RWPE2 (cell line): ENCODE measurements around the gene MUC4.

Experiments
- ATAC-seq: fragments of 200-7000 bp; cut with Tn5 transposase; 3 replicates; pipeline ENCODE4 v1.9.1; 2021; ENCODE audit warnings: low read depth
- DNase-seq: peaks from one replicate; pipeline ENCODE4 v3.0.0-alpha.2; 2020; ENCODE audit warnings: low spot score
- H3K27ac ChIP-seq: fragments of 450-650 bp; 2 replicates; pipeline ENCODE4 v1.5.1; 2017; ENCODE audit warnings: mild to moderate bottlenecking; ENCODE audit not compliant: poor library complexity, severe bottlenecking
- H3K27me3 ChIP-seq: fragments of 250-450 bp; sonication (Bioruptor Pico); 2 replicates; pipeline ENCODE4 v1.5.1; 2021; ENCODE audit warnings: mild to moderate bottlenecking, moderate library complexity; ENCODE audit not compliant: insufficient read depth, poor library complexity, severe bottlenecking
- H3K36me3 ChIP-seq: fragments of 250-450 bp; sonication (Bioruptor Pico); 2 replicates; pipeline ENCODE4 v1.5.1; 2020; ENCODE audit warnings: low read depth, mild to moderate bottlenecking, moderate library complexity
- H3K4me1 ChIP-seq: fragments of 250-450 bp; sonication (Bioruptor Pico); 2 replicates; pipeline ENCODE4 v1.5.1; 2021; ENCODE audit warnings: mild to moderate bottlenecking, moderate library complexity; ENCODE audit not compliant: insufficient read depth, poor library complexity, severe bottlenecking
- H3K4me3 ChIP-seq: fragments of 250-450 bp; sonication (Bioruptor Pico); 2 replicates; pipeline ENCODE4 v1.5.1; 2021; ENCODE audit warnings: mild to moderate bottlenecking, moderate library complexity; ENCODE audit not compliant: severe bottlenecking
- H3K9me3 ChIP-seq: fragments of 250-450 bp; sonication (Bioruptor Pico); 2 replicates; pipeline ENCODE4 v1.5.1; 2021; ENCODE audit warnings: mild to moderate bottlenecking, moderate library complexity; ENCODE audit not compliant: severe bottlenecking
- TF ChIP-seq, protein P1 (sequence below): fragments of 450-650 bp; IDR thresholded peaks from one replicate; pipeline ENCODE4 v1.5.1; 2017; ENCODE audit warnings: mild to moderate bottlenecking, moderate library complexity; ENCODE audit not compliant: poor library complexity, severe bottlenecking

MUC4 gene, protein sequence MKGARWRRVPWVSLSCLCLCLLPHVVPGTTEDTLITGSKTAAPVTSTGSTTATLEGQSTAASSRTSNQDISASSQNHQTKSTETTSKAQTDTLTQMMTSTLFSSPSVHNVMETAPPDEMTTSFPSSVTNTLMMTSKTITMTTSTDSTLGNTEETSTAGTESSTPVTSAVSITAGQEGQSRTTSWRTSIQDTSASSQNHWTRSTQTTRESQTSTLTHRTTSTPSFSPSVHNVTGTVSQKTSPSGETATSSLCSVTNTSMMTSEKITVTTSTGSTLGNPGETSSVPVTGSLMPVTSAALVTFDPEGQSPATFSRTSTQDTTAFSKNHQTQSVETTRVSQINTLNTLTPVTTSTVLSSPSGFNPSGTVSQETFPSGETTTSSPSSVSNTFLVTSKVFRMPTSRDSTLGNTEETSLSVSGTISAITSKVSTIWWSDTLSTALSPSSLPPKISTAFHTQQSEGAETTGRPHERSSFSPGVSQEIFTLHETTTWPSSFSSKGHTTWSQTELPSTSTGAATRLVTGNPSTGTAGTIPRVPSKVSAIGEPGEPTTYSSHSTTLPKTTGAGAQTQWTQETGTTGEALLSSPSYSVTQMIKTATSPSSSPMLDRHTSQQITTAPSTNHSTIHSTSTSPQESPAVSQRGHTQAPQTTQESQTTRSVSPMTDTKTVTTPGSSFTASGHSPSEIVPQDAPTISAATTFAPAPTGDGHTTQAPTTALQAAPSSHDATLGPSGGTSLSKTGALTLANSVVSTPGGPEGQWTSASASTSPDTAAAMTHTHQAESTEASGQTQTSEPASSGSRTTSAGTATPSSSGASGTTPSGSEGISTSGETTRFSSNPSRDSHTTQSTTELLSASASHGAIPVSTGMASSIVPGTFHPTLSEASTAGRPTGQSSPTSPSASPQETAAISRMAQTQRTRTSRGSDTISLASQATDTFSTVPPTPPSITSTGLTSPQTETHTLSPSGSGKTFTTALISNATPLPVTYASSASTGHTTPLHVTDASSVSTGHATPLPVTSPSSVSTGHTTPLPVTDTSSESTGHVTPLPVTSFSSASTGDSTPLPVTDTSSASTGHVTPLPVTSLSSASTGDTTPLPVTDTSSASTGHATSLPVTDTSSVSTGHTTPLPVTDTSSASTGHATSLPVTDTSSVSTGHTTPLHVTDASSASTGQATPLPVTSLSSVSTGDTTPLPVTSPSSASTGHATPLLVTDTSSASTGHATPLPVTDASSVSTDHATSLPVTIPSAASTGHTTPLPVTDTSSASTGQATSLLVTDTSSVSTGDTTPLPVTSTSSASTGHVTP (N-terminal part only)

DNA sequence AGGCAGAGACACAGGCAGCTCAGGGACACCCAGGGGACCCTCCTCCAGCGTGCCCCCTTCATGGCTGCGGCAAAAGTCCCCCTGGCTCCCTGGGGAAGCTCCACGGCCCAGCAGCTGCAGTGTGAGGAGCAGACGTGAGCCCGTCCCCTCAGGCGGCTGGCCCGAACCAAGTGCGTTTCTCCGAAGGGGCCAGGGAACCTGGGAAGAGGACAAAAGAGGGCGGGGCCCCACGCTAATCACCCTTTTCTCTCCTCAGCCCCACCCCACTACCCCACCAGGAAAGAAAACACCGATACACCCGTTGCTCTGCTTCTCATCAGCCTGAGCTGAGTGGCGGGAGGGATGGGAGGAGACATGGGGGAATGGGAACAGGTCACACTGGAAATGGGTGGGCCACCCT is at the start of gene MUC4:
Gene MUC4 (minus strand): TSS at position 174 of the 400 bp plus-strand sequence. CDS start 112 bp downstream, at position 62.
- TF ChIP-seq, protein P1, sequence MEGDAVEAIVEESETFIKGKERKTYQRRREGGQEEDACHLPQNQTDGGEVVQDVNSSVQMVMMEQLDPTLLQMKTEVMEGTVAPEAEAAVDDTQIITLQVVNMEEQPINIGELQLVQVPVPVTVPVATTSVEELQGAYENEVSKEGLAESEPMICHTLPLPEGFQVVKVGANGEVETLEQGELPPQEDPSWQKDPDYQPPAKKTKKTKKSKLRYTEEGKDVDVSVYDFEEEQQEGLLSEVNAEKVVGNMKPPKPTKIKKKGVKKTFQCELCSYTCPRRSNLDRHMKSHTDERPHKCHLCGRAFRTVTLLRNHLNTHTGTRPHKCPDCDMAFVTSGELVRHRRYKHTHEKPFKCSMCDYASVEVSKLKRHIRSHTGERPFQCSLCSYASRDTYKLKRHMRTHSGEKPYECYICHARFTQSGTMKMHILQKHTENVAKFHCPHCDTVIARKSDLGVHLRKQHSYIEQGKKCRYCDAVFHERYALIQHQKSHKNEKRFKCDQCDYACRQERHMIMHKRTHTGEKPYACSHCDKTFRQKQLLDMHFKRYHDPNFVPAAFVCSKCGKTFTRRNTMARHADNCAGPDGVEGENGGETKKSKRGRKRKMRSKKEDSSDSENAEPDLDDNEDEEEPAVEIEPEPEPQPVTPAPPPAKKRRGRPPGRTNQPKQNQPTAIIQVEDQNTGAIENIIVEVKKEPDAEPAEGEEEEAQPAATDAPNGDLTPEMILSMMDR: no peak
- H3K4me1 ChIP-seq: no peaks in the 10 kb centered on the region
- no peaks in the 10 kb centered on the region for H3K36me3 ChIP-seq
- H3K27me3 ChIP-seq: peaks cover 5% of the 10 kb centered on the region
- DNase-seq: no peak
- no peaks in the 10 kb centered on the region for H3K9me3 ChIP-seq
- H3K27ac ChIP-seq: no peak within 1 kb of the TSS
- ATAC-seq: no peak
- H3K4me3 ChIP-seq: no peak within 1 kb of the TSS

DNA sequence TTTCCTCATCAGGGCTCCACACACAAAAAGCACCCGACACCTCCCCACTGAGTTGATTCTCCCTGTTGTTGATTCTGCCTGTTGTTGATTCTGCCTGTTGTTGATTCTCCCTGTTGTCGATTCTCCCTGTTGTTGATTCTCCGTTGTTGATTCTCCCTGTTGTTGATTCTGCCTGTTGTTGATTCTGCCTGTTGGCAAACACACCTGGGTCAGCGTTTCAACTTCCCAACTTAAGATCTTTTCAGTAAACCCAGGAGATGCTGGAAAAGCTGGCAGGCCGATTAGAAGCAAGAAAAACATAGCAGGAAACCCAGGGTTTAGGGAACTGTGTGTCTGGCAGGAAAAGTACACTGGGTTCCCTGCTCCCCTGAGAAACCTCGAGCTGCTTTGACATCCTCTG is 48.7 kb upstream of the MUC4 start:
- Histone ChIP-seq H3K27ac (no peak overlapping the region), H3K27me3 (no peaks in the 10 kb centered on the region), H3K4me1 (peaks cover 9% of the 10 kb centered on the region), H3K9me3 (no peaks in the 10 kb centered on the region), H3K36me3 (no peaks in the 10 kb centered on the region), H3K4me3 (no peak overlapping the region)
- ATAC-seq (no peak), DNase-seq (no peak)
- TF ChIP-seq, protein P1: no peak

DNA sequence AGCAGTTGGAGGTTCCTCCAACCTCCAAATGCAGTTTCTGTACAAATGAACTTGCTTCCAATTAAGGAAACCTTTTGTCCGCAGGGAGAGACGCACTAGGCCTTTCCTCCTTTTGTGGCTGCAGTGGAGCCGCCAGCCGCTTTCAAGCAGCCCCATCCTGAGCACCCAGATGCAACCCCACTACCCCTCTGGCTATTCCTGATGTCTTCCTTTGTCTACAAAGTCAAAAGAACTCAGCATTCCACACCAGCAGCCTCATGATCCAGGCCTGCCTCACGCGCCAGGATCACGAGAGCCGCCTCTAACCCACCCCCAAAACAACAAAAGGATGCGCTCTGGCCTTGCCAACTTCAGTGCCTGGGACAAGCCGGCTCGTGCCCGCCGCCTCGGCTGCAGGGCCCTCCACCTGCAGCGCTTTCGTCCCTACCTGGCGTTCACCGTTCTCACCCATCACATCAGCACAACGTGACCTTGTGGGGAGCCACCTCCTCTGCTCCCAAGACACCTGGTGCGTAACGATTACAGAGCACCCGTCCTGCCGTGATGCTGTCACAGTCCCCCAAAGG is 48.2 kb upstream of the MUC4 start:
- Histone ChIP-seq H3K27me3 (no peaks in the 10 kb centered on the region), H3K9me3 (no peaks in the 10 kb centered on the region), H3K4me3 (no peak overlapping the region), H3K4me1 (peaks cover 9% of the 10 kb centered on the region), H3K36me3 (no peaks in the 10 kb centered on the region), H3K27ac (no peak overlapping the region)
- ATAC-seq (no peak), DNase-seq (no peak)
- TF ChIP-seq, protein P1: no peak

DNA sequence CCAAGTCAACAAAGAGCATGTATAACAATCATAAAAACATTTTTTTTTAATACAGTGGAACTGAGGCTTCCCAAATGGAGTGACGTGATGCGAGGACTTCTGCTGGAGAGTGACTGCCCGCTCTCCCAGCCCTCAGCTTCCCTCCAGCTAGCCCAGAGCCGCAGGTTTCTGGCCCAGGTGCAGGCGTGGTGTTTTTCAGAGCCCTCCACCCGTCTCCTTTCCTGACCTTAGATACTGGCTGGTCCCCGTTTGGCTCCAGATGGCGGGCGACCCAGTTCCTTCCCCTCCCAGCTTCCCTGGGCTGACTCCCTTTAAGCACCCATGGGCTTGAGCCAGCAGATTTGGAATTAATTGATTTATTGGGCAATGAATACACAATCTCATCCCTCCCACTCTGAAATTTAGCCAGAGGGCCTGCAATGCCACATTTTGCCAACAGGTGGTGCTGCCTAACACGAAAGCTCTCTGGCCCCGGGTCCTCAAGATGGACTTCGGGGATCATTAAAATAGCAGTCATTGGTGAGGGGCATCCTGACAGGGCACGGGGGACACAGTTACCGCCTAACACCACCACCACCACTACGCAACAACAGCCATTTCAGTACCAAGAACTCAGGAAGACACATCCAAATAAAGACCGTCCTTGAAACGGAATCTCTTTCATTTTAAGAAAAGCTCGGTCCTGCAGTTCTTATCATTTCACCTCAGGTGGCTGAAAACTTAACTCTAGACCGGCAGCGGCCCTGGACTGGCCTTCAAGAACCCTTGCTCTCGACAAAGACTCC is 47.5 kb upstream of the MUC4 start:
- no peaks in the 10 kb centered on the region for H3K36me3 ChIP-seq
- ATAC-seq (peak; percentile 28; the same call in 1 of the 3 replicates), DNase-seq (no peak)
- H3K9me3 ChIP-seq: no peaks in the 10 kb centered on the region
- peaks cover 9% of the 10 kb centered on the region for H3K4me1 ChIP-seq
- no peak overlapping the region for H3K27ac ChIP-seq
- H3K27me3 ChIP-seq: no peaks in the 10 kb centered on the region
- no peak overlapping the region for H3K4me3 ChIP-seq
- TF ChIP-seq, protein P1: peak; percentile 96
